ENCODE measurements around the gene MIX23. TPM values are rescaled to one million over a fixed set of nuclear protein-coding genes. Genes with fewer than 3 reads are reported as not detected.
A peak's percentile ranks its signal among the peaks of the same experiment; 100 is the strongest.

Gene MIX23
- total and polyA plus RNA-seq, 10 of the 15 experiments (the other 5 are each of a cell fraction or from before 2014, with no cell fraction given) = 30.0 to 176 (median 62.4) TPM

DNA sequence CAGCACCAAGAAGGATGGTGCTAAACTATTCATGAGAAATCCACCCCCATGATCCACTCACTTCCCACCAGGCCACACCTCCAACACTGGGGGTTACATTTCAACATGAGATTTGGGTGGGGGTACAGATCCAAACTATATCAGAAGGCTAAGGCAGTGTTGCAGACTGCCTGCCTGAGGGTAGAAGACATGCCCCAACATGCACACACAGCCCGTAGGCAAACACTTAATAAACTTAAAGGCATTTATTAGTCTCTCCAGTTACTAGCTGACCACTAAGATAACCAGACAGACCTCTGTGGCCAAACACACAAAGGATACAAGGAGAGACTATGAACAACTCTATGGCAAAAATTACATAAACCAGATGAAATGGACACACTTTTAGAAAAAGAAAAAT is 11.1 kb upstream of the MIX23 start:
- H3K79me2 ChIP-seq (ENCODE audit: control insufficient read depth, insufficient read depth, low read length) = peaks cover 21% of the 10 kb centered on the region
- FAIRE-seq = peak; percentile 65
- no peak overlapping the region for H2AFZ ChIP-seq (ENCODE audit: control insufficient read depth, low read depth, low read length)
- no peak for DNase-seq (ENCODE audit: low read depth, low spot score)
- in situ Hi-C loops (cut with MboI) (no loop called here), intact Hi-C loops (cut with micrococcal nuclease; ENCODE audit: unreplicated experiment) (loop anchor here (10.0 kb wide), 2 partner anchors 141 to 631 kb away; partner anchors contain the start of gene SEMA5B)
- no peak overlapping the region for H3K9ac ChIP-seq (ENCODE audit: control insufficient read depth, insufficient read depth, low read length)
- no peaks in the 10 kb centered on the region for H3K9me3 ChIP-seq (replicated peaks; ENCODE audit: control insufficient read depth, insufficient read depth, low read length)
- ChIA-PET RAD21 (ENCODE audit: unreplicated experiment) (interaction anchor here (1.0 to 3.2 kb wide), 5 partner anchors 22 to 285 kb away, joined by 4 to 22 read pairs (median 8); partner anchors contain the start of gene WDR5B), POLR2A (interaction anchor here (1.2 to 1.7 kb wide), 3 partner anchors 10 to 285 kb away, joined by 4 to 11 read pairs (median 5); partner anchors contain the start of genes FAM162A, MIX23 and WDR5B), CTCF (interaction anchor here (0.8 to 6.3 kb wide), 16 partner anchors 9 to 361 kb away, joined by 3 to 72 read pairs (median 7); partner anchors contain the start of genes FAM162A, MIX23 and WDR5B), SMC1A (ENCODE audit: uncharacterized antibody, unreplicated experiment) (interaction anchor here (0.6 to 6.7 kb wide), 11 partner anchors 9 to 586 kb away, joined by 3 to 70 read pairs (median 10); partner anchors contain the start of genes FAM162A and WDR5B)
- peaks cover 2 to 6% of the 10 kb centered on the region in 2 experiments; a peak in 2 of 4 replicates for H3K36me3 ChIP-seq (ENCODE audit: control insufficient read depth in 2 of 2, insufficient read depth in 2 of 2, low read length in 1 of 2)
- no peaks in the 10 kb centered on the region for H4K20me1 ChIP-seq (ENCODE audit: control insufficient read depth, insufficient read depth)
- TF ChIP-seq RUNX3 (IDR thresholded peaks at IDR 0.05; ENCODE audit: low read length) (no peak), FOS (IDR thresholded peaks at IDR 0.05; ENCODE audit: borderline replicate concordance, extremely low read depth, insufficient read length) (no peak), ZNF384 (IDR thresholded peaks at IDR 0.05; ENCODE audit: borderline replicate concordance, low read depth, low read length) (no peak), USF1 (IDR thresholded peaks at IDR 0.05; ENCODE audit: borderline replicate concordance, extremely low read length, insufficient read depth, low read depth, low read length) (no peak), YBX1 (IDR thresholded peaks at IDR 0.05) (no peak), PKNOX1 (IDR thresholded peaks at IDR 0.05) (no peak), WRNIP1 (IDR thresholded peaks at IDR 0.05; ENCODE audit: borderline replicate concordance, low read depth, low read length) (no peak), NR2C1 (IDR thresholded peaks at IDR 0.05) (no peak), ETV6 (conservative IDR thresholded peaks at IDR 0.05 in 1 of 2, IDR thresholded peaks at IDR 0.05 in 1 of 2; ENCODE audit: borderline replicate concordance in 1 of 2, low read depth in 1 of 2) (no peak), HCFC1 (IDR thresholded peaks at IDR 0.05; ENCODE audit: low read length) (no peak), ESRRA (IDR thresholded peaks at IDR 0.05; ENCODE audit: low read length) (no peak), YY1 (IDR thresholded peaks at IDR 0.05; ENCODE audit: low read depth, low read length) (no peak), SREBF1 (IDR thresholded peaks at IDR 0.05; ENCODE audit: low read length) (no peak), ASH2L (IDR thresholded peaks at IDR 0.05; ENCODE audit: borderline replicate concordance, low read depth) (no peak), HDGF (IDR thresholded peaks at IDR 0.05) (no peak), SIN3A (IDR thresholded peaks at IDR 0.05; ENCODE audit: low read depth, low read length) (no peak)
- TF ChIP-seq, protein P1, sequence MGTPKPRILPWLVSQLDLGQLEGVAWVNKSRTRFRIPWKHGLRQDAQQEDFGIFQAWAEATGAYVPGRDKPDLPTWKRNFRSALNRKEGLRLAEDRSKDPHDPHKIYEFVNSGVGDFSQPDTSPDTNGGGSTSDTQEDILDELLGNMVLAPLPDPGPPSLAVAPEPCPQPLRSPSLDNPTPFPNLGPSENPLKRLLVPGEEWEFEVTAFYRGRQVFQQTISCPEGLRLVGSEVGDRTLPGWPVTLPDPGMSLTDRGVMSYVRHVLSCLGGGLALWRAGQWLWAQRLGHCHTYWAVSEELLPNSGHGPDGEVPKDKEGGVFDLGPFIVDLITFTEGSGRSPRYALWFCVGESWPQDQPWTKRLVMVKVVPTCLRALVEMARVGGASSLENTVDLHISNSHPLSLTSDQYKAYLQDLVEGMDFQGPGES (IDR thresholded peaks at IDR 0.05) = no peak
- TF ChIP-seq, protein P2, sequence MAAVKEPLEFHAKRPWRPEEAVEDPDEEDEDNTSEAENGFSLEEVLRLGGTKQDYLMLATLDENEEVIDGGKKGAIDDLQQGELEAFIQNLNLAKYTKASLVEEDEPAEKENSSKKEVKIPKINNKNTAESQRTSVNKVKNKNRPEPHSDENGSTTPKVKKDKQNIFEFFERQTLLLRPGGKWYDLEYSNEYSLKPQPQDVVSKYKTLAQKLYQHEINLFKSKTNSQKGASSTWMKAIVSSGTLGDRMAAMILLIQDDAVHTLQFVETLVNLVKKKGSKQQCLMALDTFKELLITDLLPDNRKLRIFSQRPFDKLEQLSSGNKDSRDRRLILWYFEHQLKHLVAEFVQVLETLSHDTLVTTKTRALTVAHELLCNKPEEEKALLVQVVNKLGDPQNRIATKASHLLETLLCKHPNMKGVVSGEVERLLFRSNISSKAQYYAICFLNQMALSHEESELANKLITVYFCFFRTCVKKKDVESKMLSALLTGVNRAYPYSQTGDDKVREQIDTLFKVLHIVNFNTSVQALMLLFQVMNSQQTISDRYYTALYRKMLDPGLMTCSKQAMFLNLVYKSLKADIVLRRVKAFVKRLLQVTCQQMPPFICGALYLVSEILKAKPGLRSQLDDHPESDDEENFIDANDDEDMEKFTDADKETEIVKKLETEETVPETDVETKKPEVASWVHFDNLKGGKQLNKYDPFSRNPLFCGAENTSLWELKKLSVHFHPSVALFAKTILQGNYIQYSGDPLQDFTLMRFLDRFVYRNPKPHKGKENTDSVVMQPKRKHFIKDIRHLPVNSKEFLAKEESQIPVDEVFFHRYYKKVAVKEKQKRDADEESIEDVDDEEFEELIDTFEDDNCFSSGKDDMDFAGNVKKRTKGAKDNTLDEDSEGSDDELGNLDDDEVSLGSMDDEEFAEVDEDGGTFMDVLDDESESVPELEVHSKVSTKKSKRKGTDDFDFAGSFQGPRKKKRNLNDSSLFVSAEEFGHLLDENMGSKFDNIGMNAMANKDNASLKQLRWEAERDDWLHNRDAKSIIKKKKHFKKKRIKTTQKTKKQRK (IDR thresholded peaks at IDR 0.05; ENCODE audit: low read depth, low read length) = no peak
- 0 out of 3 replicates have a peak, but pooled peaks have one; percentile 14 for ATAC-seq
- H3K27me3 ChIP-seq (replicated peaks in 1 of 2; ENCODE audit: control insufficient read depth in 2 of 2, insufficient read depth in 2 of 2, low read length in 1 of 2) = no peaks in the 10 kb centered on the region
- no TSS peak for BruUV-seq (replicated peaks)
- WGBS (ENCODE audit: insufficient coverage, insufficient replicate concordance, low lambda C conversion rate, missing lambda C conversion rate) = 0% methylated on average over 1 of the region's 1 CpG
- no peak overlapping the region for H3K4me2 ChIP-seq (ENCODE audit: control insufficient read depth, insufficient read depth)
- no peaks in the 10 kb centered on the region; the same call in 1 of the 2 replicates for H3K4me1 ChIP-seq (ENCODE audit: control insufficient read depth, insufficient read depth, low read length)
- no peak overlapping the region for H3K4me3 ChIP-seq
- H3K27ac ChIP-seq (ENCODE audit: control insufficient read depth, insufficient read depth) = peak overlapping the region; percentile 18; the same call in 1 of the 2 replicates

Measured in GM12878 (cell line).